GM12801 (cell line): ENCODE measurements around the gene PDX1.

Source experiments
- TF ChIP-seq, protein P1 (sequence below): IDR thresholded peaks from one replicate; pipeline ENCODE4 v1.5.1; 2011; ENCODE audit warnings: control low read depth; ENCODE audit not compliant: insufficient read length; ENCODE audit errors: extremely low read depth

The PDX1 gene

GRCh38 chr13:27953676-27954405, 34.0 kb downstream of the PDX1 start:
- TF ChIP-seq, protein P1, sequence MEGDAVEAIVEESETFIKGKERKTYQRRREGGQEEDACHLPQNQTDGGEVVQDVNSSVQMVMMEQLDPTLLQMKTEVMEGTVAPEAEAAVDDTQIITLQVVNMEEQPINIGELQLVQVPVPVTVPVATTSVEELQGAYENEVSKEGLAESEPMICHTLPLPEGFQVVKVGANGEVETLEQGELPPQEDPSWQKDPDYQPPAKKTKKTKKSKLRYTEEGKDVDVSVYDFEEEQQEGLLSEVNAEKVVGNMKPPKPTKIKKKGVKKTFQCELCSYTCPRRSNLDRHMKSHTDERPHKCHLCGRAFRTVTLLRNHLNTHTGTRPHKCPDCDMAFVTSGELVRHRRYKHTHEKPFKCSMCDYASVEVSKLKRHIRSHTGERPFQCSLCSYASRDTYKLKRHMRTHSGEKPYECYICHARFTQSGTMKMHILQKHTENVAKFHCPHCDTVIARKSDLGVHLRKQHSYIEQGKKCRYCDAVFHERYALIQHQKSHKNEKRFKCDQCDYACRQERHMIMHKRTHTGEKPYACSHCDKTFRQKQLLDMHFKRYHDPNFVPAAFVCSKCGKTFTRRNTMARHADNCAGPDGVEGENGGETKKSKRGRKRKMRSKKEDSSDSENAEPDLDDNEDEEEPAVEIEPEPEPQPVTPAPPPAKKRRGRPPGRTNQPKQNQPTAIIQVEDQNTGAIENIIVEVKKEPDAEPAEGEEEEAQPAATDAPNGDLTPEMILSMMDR = no peak

GRCh38 chr13:27954406-27954851, 34.6 kb downstream of the PDX1 start:
- TF ChIP-seq, protein P1 = no peak

GRCh38 chr13:27955014-27955591, 35.3 kb downstream of the PDX1 start:
- TF ChIP-seq, protein P1 = no peak

- TF ChIP-seq, protein P1 = no peak
Measured at GRCh38 chr13:27956576-27957300, 36.9 kb downstream of the PDX1 start.

DNA sequence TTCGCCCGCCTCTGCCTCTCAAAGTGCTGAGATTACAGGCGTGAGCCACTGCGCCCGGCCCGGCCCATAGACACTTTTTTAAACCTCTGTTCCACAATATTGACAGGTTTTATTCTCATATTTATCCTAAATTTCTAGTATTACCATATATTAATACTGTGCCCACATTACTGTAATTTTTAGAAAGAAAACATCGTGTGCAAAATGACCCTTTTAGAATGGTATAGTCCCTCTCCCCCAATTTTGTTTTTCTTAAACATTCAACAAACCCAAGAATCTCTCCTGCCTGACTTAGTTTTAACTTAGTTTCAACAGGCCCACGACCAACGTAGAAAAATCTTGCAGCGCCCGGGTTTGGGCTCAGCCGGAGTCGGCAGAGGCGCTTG, 40.2 kb downstream of the PDX1 start:
- TF ChIP-seq, protein P1 = no peak

GRCh38 chr13:27960362-27961226, 40.8 kb downstream of the PDX1 start:
- TF ChIP-seq, protein P1 = no peak
